ENCODE data around the gene HEXB. TPM values are rescaled to one million over a fixed set of nuclear protein-coding genes. Genes with fewer than 3 reads are reported as not detected.
A peak's percentile ranks its signal among the peaks of the same experiment; 100 is the strongest.

Gene HEXB
- total and polyA plus RNA-seq, 2 of the 13 experiments (the other 11 are each of a cell fraction or from before 2014, with no cell fraction given), result 100 to 104 TPM

DNA sequence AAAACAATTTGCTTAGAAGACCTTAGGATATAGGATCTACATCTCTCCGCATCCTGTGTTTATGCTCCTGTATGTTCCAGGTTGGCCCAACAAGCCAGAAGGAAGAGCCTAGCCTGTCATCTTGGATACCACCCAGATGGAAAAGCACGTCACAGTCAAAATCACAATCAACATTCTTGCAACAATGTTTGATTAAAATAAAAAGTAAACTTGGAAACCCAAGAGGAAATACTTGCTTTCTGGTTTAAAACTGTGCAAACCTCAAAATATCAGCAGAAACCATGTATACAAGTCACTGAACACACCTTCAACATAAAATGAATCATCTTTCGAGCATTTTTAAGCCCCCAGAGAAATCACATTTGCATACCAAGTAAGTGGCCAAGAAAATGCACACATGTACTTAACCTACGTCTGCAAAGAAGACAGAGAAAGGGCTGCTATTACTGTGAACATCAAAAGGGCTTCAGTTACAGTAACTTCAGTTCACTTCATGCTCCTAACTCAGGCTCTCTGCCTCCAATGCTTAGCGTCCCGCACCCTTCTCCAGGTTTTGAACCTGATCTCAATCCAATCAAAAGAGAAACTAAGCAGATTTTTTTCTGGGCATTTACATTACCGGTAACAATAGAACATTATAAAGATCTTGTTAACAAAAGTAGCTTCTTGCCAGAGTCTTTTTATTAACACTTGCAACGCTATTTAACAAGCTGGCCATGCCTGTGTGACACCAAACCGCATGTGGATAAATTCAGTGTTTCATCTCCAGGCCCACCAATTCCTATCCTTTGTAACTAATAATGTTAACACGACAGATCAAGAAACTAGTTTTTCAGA is 45.8 kb upstream of the HEXB start:
- no peaks in the 10 kb centered on the region for H3K9me3 ChIP-seq (ENCODE audit: low read length)
- no peak for DNase-seq (ENCODE audit: low spot score)
- peak overlapping the region; percentile 92 to 100 (median 99) for H3K4me3 ChIP-seq (replicated peaks in 1 of 3; ENCODE audit: insufficient read depth in 1 of 3, low read depth in 2 of 3, low read length in 3 of 3)
- no peak for ATAC-seq
- peak; percentile 26 for FAIRE-seq
- peak overlapping the region; percentile 94 for H3K9ac ChIP-seq (ENCODE audit: insufficient read depth, low read depth, low read length)
- no peak overlapping the region for H2AFZ ChIP-seq (ENCODE audit: low read length)
- H3K27ac ChIP-seq (ENCODE audit: extremely low read length, insufficient read depth, low read length), result peak overlapping the region; percentile 83
- ChIA-PET POLR2A (interaction anchor here (1.0 to 4.0 kb wide), 13 partner anchors 11 to 277 kb away, joined by 3 to 62 read pairs (median 11); no protein-coding TSS in a partner anchor), CTCF (ENCODE audit: low intra/inter-chr PET ratio, low total read pairs) (no interaction called here)
- intact Hi-C loops (cut with micrococcal nuclease; ENCODE audit: unreplicated experiment), result loop anchor here (2.0 kb wide), 1 partner anchor 230 kb away; no protein-coding TSS in a partner anchor
- H3K79me2 ChIP-seq (ENCODE audit: insufficient read depth, low read length), result peaks cover 62% of the 10 kb centered on the region
- in situ Hi-C loops (cut with HindIII; ENCODE audit: extremely low pct_ligation_motif_present, low pct_unique_long_range_greater_than_20kb), result loop anchor here (5.0 kb wide), 2 partner anchors 57 to 137 kb away; no protein-coding TSS in a partner anchor
- peaks cover 16 to 29% of the 10 kb centered on the region in 2 experiments for H3K36me3 ChIP-seq (replicated peaks in 1 of 2; ENCODE audit: control insufficient read depth in 1 of 2, insufficient read depth in 2 of 2, low read length in 2 of 2)
- no peaks in the 10 kb centered on the region; a peak in 2 of 5 replicates for H3K27me3 ChIP-seq (ENCODE audit: control insufficient read depth in 1 of 2, insufficient read depth in 2 of 2, low read length in 2 of 2)
- H3K4me2 ChIP-seq (ENCODE audit: low read depth, low read length), result peak overlapping the region; percentile 66
- WGBS (ENCODE audit: low lambda C conversion rate), result 1% methylated on average over 10 of the region's 10 CpGs
- H3K4me1 ChIP-seq (ENCODE audit: insufficient read depth, low read length), result peaks cover 56% of the 10 kb centered on the region
- peaks cover 57% of the 10 kb centered on the region for H4K20me1 ChIP-seq (ENCODE audit: insufficient read depth, low read length)
- TSS peak; percentile 44 for BruUV-seq (replicated peaks)
- TF ChIP-seq, protein P1, sequence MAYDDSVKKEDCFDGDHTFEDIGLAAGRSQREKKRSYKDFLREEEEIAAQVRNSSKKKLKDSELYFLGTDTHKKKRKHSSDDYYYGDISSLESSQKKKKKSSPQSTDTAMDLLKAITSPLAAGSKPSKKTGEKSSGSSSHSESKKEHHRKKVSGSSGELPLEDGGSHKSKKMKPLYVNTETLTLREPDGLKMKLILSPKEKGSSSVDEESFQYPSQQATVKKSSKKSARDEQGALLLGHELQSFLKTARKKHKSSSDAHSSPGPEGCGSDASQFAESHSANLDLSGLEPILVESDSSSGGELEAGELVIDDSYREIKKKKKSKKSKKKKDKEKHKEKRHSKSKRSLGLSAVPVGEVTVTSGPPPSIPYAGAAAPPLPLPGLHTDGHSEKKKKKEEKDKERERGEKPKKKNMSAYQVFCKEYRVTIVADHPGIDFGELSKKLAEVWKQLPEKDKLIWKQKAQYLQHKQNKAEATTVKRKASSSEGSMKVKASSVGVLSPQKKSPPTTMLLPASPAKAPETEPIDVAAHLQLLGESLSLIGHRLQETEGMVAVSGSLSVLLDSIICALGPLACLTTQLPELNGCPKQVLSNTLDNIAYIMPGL (CRISPR knock-in tag; IDR thresholded peaks at IDR 0.05; ENCODE audit: borderline replicate concordance in 1 of 2, low read depth in 1 of 2), result 0 out of 4 replicates have a peak, but pooled peaks of 1 of the 2 experiments have one; percentile 21
- TF ChIP-seq PHF8 (CRISPR knock-in tag; IDR thresholded peaks at IDR 0.05), result peak; percentile 28; the same call in 1 of the 2 replicates
- TF ChIP-seq SIN3B (IDR thresholded peaks at IDR 0.05; ENCODE audit: low read length), result no peak
- 0 out of 2 replicates have a peak, but pooled peaks have one; percentile 29 for TF ChIP-seq ARNTL (CRISPR knock-in tag; IDR thresholded peaks at IDR 0.05)
- TF ChIP-seq ZNF562 (CRISPR knock-in tag; IDR thresholded peaks at IDR 0.05; ENCODE audit: borderline replicate concordance), result no peak
- no peak for TF ChIP-seq ZNF598 (CRISPR knock-in tag; IDR thresholded peaks at IDR 0.05; ENCODE audit: borderline replicate concordance)
- no peak for TF ChIP-seq ZNF891 (CRISPR knock-in tag; IDR thresholded peaks at IDR 0.05)
- TF ChIP-seq, protein P2, sequence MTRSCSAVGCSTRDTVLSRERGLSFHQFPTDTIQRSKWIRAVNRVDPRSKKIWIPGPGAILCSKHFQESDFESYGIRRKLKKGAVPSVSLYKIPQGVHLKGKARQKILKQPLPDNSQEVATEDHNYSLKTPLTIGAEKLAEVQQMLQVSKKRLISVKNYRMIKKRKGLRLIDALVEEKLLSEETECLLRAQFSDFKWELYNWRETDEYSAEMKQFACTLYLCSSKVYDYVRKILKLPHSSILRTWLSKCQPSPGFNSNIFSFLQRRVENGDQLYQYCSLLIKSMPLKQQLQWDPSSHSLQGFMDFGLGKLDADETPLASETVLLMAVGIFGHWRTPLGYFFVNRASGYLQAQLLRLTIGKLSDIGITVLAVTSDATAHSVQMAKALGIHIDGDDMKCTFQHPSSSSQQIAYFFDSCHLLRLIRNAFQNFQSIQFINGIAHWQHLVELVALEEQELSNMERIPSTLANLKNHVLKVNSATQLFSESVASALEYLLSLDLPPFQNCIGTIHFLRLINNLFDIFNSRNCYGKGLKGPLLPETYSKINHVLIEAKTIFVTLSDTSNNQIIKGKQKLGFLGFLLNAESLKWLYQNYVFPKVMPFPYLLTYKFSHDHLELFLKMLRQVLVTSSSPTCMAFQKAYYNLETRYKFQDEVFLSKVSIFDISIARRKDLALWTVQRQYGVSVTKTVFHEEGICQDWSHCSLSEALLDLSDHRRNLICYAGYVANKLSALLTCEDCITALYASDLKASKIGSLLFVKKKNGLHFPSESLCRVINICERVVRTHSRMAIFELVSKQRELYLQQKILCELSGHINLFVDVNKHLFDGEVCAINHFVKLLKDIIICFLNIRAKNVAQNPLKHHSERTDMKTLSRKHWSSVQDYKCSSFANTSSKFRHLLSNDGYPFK (CRISPR knock-in tag; IDR thresholded peaks at IDR 0.05; ENCODE audit: borderline replicate concordance), result no peak
- 0 out of 2 replicates have a peak, but pooled peaks have one; percentile 12 for TF ChIP-seq POLR2AphosphoS5 (IDR thresholded peaks at IDR 0.05; ENCODE audit: low read depth, low read length)
- TF ChIP-seq, protein P3, sequence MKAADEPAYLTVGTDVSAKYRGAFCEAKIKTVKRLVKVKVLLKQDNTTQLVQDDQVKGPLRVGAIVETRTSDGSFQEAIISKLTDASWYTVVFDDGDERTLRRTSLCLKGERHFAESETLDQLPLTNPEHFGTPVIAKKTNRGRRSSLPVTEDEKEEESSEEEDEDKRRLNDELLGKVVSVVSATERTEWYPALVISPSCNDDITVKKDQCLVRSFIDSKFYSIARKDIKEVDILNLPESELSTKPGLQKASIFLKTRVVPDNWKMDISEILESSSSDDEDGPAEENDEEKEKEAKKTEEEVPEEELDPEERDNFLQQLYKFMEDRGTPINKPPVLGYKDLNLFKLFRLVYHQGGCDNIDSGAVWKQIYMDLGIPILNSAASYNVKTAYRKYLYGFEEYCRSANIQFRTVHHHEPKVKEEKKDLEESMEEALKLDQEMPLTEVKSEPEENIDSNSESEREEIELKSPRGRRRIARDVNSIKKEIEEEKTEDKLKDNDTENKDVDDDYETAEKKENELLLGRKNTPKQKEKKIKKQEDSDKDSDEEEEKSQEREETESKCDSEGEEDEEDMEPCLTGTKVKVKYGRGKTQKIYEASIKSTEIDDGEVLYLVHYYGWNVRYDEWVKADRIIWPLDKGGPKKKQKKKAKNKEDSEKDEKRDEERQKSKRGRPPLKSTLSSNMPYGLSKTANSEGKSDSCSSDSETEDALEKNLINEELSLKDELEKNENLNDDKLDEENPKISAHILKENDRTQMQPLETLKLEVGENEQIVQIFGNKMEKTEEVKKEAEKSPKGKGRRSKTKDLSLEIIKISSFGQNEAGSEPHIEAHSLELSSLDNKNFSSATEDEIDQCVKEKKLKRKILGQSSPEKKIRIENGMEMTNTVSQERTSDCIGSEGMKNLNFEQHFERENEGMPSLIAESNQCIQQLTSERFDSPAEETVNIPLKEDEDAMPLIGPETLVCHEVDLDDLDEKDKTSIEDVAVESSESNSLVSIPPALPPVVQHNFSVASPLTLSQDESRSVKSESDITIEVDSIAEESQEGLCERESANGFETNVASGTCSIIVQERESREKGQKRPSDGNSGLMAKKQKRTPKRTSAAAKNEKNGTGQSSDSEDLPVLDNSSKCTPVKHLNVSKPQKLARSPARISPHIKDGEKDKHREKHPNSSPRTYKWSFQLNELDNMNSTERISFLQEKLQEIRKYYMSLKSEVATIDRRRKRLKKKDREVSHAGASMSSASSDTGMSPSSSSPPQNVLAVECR (CRISPR knock-in tag; IDR thresholded peaks at IDR 0.05; ENCODE audit: borderline replicate concordance), result no peak

Measured in HepG2 (cell line).